ENCODE data around the gene EXOC6. TPM values are rescaled to one million over a fixed set of nuclear protein-coding genes. Genes with fewer than 3 reads are reported as not detected.
A peak's percentile ranks its signal among the peaks of the same experiment; 100 is the strongest.

EXOC6 gene
- total RNA-seq, 4 donors from 2014 or later = 14.1 to 34.9 (median 16.2) TPM

DNA sequence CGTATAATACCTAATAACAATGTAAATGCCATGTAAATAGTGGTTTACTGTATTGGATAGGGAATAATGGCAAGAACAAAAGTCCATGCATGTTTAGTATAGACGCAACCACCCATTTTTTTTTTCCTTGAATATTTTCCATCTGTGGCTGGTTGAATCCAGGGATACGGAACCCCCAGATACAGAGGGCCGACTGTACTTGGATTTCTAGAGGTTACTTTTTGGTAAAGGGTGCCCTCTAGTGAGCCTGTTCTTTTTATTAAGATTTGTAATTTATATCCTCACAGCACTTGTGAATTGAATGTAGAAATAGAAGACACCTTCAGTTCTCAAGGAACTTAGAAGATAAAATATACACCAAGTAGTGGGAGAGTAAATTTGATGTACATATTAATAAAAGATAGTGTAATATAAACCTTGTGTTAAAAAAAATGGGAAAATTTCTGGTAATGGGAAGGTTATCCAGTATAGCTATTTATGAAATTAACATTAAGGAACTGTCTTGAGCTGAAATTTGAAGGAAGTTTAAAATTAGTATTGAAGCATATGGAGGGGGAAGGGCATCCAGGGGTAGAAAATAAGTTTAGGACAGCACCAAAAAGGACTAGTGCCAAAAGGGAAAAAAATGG is 32.0 kb downstream of the EXOC6 start:
- H3K27ac ChIP-seq (replicated peaks in 1 of 4) = no peak overlapping the region
- no peak for TF ChIP-seq POLR2A (IDR thresholded peaks at IDR 0.05; ENCODE audit: low read depth)
- TF ChIP-seq POLR2AphosphoS5 (IDR thresholded peaks at IDR 0.05) = no peak
- TF ChIP-seq, protein P1, sequence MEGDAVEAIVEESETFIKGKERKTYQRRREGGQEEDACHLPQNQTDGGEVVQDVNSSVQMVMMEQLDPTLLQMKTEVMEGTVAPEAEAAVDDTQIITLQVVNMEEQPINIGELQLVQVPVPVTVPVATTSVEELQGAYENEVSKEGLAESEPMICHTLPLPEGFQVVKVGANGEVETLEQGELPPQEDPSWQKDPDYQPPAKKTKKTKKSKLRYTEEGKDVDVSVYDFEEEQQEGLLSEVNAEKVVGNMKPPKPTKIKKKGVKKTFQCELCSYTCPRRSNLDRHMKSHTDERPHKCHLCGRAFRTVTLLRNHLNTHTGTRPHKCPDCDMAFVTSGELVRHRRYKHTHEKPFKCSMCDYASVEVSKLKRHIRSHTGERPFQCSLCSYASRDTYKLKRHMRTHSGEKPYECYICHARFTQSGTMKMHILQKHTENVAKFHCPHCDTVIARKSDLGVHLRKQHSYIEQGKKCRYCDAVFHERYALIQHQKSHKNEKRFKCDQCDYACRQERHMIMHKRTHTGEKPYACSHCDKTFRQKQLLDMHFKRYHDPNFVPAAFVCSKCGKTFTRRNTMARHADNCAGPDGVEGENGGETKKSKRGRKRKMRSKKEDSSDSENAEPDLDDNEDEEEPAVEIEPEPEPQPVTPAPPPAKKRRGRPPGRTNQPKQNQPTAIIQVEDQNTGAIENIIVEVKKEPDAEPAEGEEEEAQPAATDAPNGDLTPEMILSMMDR (IDR thresholded peaks at IDR 0.05) = peak; percentile 47 to 55 (median 55)
- no peak for TF ChIP-seq EP300 (IDR thresholded peaks at IDR 0.05)
- WGBS = 25% methylated on average over 4 of the region's 4 CpGs
- H3K9me3 ChIP-seq = no peaks in the 10 kb centered on the region
- H3K27me3 ChIP-seq = no peaks in the 10 kb centered on the region
- DNase-seq (ENCODE audit: extremely low spot score) = no peak
- H3K4me1 ChIP-seq = peaks cover 0 to 16% (median 6%) of the 10 kb centered on the region in 4 donors
- intact Hi-C loops (cut with DNase I) = loop anchor here (5.0 to 10.0 kb wide), 3 partner anchors 33 to 366 kb away; partner anchors contain the start of genes EXOC6 and IDE
- H3K4me3 ChIP-seq = no peak overlapping the region
- H3K36me3 ChIP-seq = no peaks in the 10 kb centered on the region

DNA sequence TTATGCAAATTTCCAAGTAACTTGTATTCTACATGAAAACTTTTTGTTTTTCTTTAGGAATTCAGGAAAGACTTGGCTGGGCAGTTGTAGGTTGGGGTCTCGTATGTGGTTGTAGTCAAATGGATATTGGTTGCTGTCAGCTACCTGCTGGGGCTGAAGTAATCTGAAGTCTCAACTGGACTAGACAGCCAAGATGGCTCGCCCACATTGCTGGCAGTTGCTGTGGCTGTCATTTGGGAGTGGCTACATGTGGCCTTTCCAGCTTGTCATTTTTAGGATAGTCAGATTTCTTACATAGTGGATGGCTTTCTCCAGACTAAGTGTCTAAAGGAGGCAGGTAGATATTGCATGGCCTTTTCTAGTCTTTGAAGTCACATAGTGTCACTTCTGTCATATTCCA is 32.6 kb downstream of the EXOC6 start:
- intact Hi-C loops (cut with DNase I) = loop anchor here (5.0 to 10.0 kb wide), 3 partner anchors 34 to 366 kb away; partner anchors contain the start of genes EXOC6 and IDE
- 77% methylated on average over 2 of the region's 2 CpGs for WGBS
- no peaks in the 10 kb centered on the region for H3K36me3 ChIP-seq
- DNase-seq (ENCODE audit: extremely low spot score) = no peak
- H3K4me3 ChIP-seq = no peak overlapping the region
- peaks cover 0 to 16% (median 6%) of the 10 kb centered on the region in 4 donors for H3K4me1 ChIP-seq
- no peaks in the 10 kb centered on the region for H3K9me3 ChIP-seq
- H3K27me3 ChIP-seq = no peaks in the 10 kb centered on the region
- no peak overlapping the region for H3K27ac ChIP-seq (replicated peaks in 1 of 4)
- no peak for TF ChIP-seq EP300 (IDR thresholded peaks at IDR 0.05)
- TF ChIP-seq POLR2AphosphoS5 (IDR thresholded peaks at IDR 0.05) = no peak
- TF ChIP-seq POLR2A (IDR thresholded peaks at IDR 0.05; ENCODE audit: low read depth) = no peak
- TF ChIP-seq, protein P1 (IDR thresholded peaks at IDR 0.05) = no peak

DNA sequence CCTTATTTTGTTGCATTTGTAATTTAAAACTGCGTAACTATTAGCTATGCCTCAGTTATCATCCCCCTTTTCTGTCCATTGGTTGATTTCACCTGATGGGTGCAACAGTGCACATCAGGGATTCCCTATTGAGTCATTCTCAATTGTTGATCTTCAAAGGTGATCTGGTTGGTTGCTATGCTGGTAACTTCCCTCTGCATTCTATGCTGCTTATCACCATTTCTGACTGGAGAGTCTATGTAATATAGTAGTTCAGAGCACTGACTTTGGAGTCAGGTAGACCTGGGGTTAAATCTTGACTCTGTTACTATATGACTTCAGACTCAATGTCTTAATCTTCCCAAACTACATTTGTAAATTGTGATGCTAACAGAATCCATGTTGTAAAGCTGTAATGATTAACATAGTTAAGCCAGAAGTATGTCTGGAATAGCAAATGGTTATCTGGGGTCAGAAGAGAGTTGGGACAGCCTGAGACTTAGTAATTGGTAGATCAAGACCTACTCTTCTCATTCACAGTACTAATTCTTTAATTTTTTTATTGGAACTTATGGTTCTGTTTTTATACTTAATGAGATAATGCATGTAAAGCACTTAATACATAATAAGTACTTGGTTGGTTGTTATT is 38.1 kb downstream of the EXOC6 start:
- H3K9me3 ChIP-seq = no peaks in the 10 kb centered on the region
- no peak overlapping the region for H3K4me3 ChIP-seq
- TF ChIP-seq POLR2AphosphoS5 (IDR thresholded peaks at IDR 0.05) = no peak
- no peak for TF ChIP-seq POLR2A (IDR thresholded peaks at IDR 0.05; ENCODE audit: low read depth)
- no peak for TF ChIP-seq EP300 (IDR thresholded peaks at IDR 0.05)
- TF ChIP-seq, protein P1 (IDR thresholded peaks at IDR 0.05) = no peak
- no peaks in the 10 kb centered on the region for H3K27me3 ChIP-seq
- no peaks in the 10 kb centered on the region for H3K36me3 ChIP-seq
- WGBS = 89% methylated on average over 1 of the region's 1 CpG
- intact Hi-C loops (cut with DNase I) = loop anchor here (10.0 kb wide), 2 partner anchors 312 to 372 kb away; partner anchors contain the start of gene IDE
- no peak for DNase-seq (ENCODE audit: extremely low spot score)
- H3K27ac ChIP-seq (replicated peaks in 1 of 4) = no peak overlapping the region
- H3K4me1 ChIP-seq = peaks cover 4 to 13% (median 9%) of the 10 kb centered on the region in 4 donors

DNA sequence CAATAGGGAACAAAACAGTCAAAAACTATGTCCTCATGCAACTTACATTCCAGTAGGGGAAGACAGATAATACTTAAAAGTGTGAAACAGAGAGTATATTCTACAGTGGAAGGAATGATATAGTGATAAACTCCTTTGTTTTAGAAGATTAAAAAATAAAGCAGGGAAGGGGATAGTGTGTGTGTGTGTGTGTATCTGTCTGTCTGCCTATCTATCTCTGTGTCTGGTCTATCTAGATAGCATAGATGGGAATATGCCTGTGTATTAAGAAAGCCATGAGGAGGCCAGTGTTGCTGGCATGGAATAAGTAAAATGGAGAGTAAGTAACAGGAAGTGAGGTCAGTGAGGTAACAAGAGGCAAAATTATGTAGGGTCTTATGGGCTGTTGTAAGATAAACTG is 42.2 kb downstream of the EXOC6 start:
- no peak overlapping the region for H3K4me3 ChIP-seq
- no peak for DNase-seq (ENCODE audit: extremely low spot score)
- H3K4me1 ChIP-seq = peaks cover 9 to 45% (median 36%) of the 10 kb centered on the region in 4 donors
- no peaks in the 10 kb centered on the region for H3K27me3 ChIP-seq
- no peak overlapping the region for H3K27ac ChIP-seq (replicated peaks in 1 of 4)
- H3K36me3 ChIP-seq = no peaks in the 10 kb centered on the region
- TF ChIP-seq POLR2A (IDR thresholded peaks at IDR 0.05; ENCODE audit: low read depth) = no peak
- TF ChIP-seq EP300 (IDR thresholded peaks at IDR 0.05) = no peak
- TF ChIP-seq, protein P1 (IDR thresholded peaks at IDR 0.05) = no peak
- no peak for TF ChIP-seq POLR2AphosphoS5 (IDR thresholded peaks at IDR 0.05)
- intact Hi-C loops (cut with DNase I) = no loop called here
- no peaks in the 10 kb centered on the region for H3K9me3 ChIP-seq
